SK-N-SH treated with all-trans-retinoic acid at 6 μM for 48 hours (cell line): Measurements from ENCODE around the gene PRMT5.
A peak's percentile ranks its signal among the peaks of the same experiment; 100 is the strongest.

Source experiments
- ATAC-seq: fragments of 200-7000 bp; cut with Tn5 transposase; 3 replicates; pipeline ENCODE4 v1.9.1; 2020; ENCODE audit warnings: mild to moderate bottlenecking, moderate library complexity
- ARNTL ChIP-seq: fragments of 450-650 bp; formaldehyde crosslinking; IDR thresholded peaks from 2 replicates; pipeline ENCODE4 v1.5.0; 2020; ENCODE audit warnings: low read depth, mild to moderate bottlenecking, moderate library complexity, borderline replicate concordance
- BACH2 ChIP-seq: fragments of 250-450 bp; sonication (Bioruptor Pico); IDR thresholded peaks from 2 replicates; pipeline ENCODE4 v1.9.0; 2021; ENCODE audit warnings: mild to moderate bottlenecking, borderline replicate concordance
- CREB5 ChIP-seq: fragments of 250-450 bp; sonication (Bioruptor Pico); IDR thresholded peaks from 2 replicates; pipeline ENCODE4 v1.5.1; 2020; ENCODE audit warnings: low read depth, mild to moderate bottlenecking, moderate library complexity
- CSDC2 ChIP-seq: fragments of 250-450 bp; sonication (Bioruptor Pico); IDR thresholded peaks from 2 replicates; pipeline ENCODE4 v1.5.0; 2020; ENCODE audit warnings: mild to moderate bottlenecking, moderate library complexity
- ESRRG ChIP-seq: fragments of 250-450 bp; sonication (Bioruptor Pico); IDR thresholded peaks from 2 replicates; pipeline ENCODE4 v1.6.1; 2021; ENCODE audit warnings: mild to moderate bottlenecking
- ISL1 ChIP-seq: fragments of 250-450 bp; sonication (Bioruptor Pico); IDR thresholded peaks from 2 replicates; pipeline ENCODE4 v2.1.2; 2022; ENCODE audit warnings: mild to moderate bottlenecking, moderate library complexity
- OSR1 ChIP-seq: fragments of 250-450 bp; sonication (Bioruptor Pico); IDR thresholded peaks from 2 replicates; pipeline ENCODE4 v1.8.0; 2022; ENCODE audit warnings: moderate library complexity, mild to moderate bottlenecking, inconsistent platforms
- POU6F1 ChIP-seq: fragments of 250-450 bp; sonication (Bioruptor Pico); IDR thresholded peaks from 2 replicates; pipeline ENCODE4 v1.8.0; 2021; ENCODE audit warnings: low read depth, mild to moderate bottlenecking, moderate library complexity, borderline replicate concordance
- PPARA ChIP-seq: fragments of 250-450 bp; sonication (Bioruptor Pico); IDR thresholded peaks from 2 replicates; pipeline ENCODE4 v1.5.0; 2020; ENCODE audit warnings: mild to moderate bottlenecking, borderline replicate concordance
- RARB ChIP-seq: fragments of 250-450 bp; sonication (Bioruptor Pico); IDR thresholded peaks from 2 replicates; pipeline ENCODE4 v1.8.0; 2021; ENCODE audit warnings: mild to moderate bottlenecking, moderate library complexity
- TCF4 ChIP-seq: fragments of 250-450 bp; sonication (Bioruptor Pico); IDR thresholded peaks from 2 replicates; pipeline ENCODE4 v1.8.0; 2021; ENCODE audit warnings: mild to moderate bottlenecking, moderate library complexity, borderline replicate concordance
- TOX ChIP-seq: fragments of 250-450 bp; sonication (Bioruptor Pico); IDR thresholded peaks from 2 replicates; pipeline ENCODE4 v1.8.0; 2021; ENCODE audit warnings: mild to moderate bottlenecking, moderate library complexity, borderline replicate concordance
- ZC3H10 ChIP-seq: fragments of 250-450 bp; sonication (Bioruptor Pico); IDR thresholded peaks from 2 replicates; pipeline ENCODE4 v1.5.1; 2021; ENCODE audit warnings: mild to moderate bottlenecking, moderate library complexity
- ZFP3 ChIP-seq: fragments of 250-450 bp; sonication (Bioruptor Pico); IDR thresholded peaks from 2 replicates; pipeline ENCODE4 v1.5.0; 2020; ENCODE audit warnings: mild to moderate bottlenecking, moderate library complexity
- ZFP30 ChIP-seq: fragments of 450-650 bp; formaldehyde crosslinking; IDR thresholded peaks from 2 replicates; pipeline ENCODE4 v1.5.0; 2022; ENCODE audit warnings: mild to moderate bottlenecking, moderate library complexity
- ZNF565 ChIP-seq: fragments of 450-650 bp; formaldehyde crosslinking; conservative IDR thresholded peaks from 2 replicates; pipeline ENCODE4 v1.5.0; 2020; ENCODE audit warnings: low read depth, mild to moderate bottlenecking, moderate library complexity
- ZNF70 ChIP-seq: fragments of 450-650 bp; formaldehyde crosslinking; IDR thresholded peaks from 2 replicates; pipeline ENCODE4 v1.5.0; 2020; ENCODE audit warnings: mild to moderate bottlenecking, moderate library complexity
- ZNF8 ChIP-seq: fragments of 450-650 bp; formaldehyde crosslinking; IDR thresholded peaks from 2 replicates; pipeline ENCODE4 v1.5.0; 2020; ENCODE audit warnings: mild to moderate bottlenecking, moderate library complexity
- TF ChIP-seq, protein P1 (sequence below): fragments of 250-450 bp; sonication (Bioruptor Pico); IDR thresholded peaks from 2 replicates; pipeline ENCODE4 v1.5.0; 2020; ENCODE audit warnings: mild to moderate bottlenecking, moderate library complexity
- TF ChIP-seq, protein P2 (sequence below): fragments of 250-450 bp; sonication (Bioruptor Pico); IDR thresholded peaks from 2 replicates; pipeline ENCODE4 v1.5.1; 2021; ENCODE audit warnings: mild to moderate bottlenecking, moderate library complexity

Gene PRMT5

DNA sequence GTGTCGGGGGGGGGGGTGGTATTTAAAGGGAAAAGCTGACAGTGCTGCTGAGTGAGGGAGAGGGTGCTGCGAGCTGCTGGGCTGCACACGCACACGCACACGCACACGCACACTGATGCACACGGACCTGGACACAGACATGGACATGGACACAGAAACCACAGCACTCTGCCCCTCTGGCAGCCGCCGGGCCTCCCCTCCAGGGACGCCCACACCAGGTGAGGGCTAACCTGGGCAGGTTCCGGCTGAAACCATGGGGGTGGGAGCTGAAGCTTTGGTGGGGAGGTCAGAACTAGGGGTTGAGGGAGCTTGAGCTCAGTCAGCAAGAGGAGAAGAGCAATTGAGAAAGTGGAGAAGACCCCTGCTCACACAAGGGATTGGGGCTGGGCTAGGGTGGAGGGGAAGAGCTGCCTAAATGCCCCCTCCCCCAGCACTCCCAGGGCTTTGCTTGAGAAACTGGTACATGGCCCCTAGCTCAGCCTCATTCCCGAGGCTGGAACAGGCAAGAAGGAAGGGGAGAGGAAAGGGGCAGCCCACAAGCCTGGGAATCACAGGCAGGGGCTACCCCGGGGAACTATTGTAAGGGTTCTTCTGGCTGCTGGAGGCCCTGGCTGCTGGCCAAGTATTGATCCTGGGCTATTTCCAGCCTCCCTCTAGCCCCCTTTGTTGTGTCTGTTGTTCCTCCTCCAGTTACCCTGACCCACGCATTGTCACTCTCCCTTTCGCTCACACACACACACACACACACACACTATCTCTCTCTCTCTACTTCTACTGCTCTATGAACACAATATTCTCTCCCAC is 45.8 kb downstream of the PRMT5 start, which contains the start of gene REM2 (continued):
- TF ChIP-seq, protein P1, sequence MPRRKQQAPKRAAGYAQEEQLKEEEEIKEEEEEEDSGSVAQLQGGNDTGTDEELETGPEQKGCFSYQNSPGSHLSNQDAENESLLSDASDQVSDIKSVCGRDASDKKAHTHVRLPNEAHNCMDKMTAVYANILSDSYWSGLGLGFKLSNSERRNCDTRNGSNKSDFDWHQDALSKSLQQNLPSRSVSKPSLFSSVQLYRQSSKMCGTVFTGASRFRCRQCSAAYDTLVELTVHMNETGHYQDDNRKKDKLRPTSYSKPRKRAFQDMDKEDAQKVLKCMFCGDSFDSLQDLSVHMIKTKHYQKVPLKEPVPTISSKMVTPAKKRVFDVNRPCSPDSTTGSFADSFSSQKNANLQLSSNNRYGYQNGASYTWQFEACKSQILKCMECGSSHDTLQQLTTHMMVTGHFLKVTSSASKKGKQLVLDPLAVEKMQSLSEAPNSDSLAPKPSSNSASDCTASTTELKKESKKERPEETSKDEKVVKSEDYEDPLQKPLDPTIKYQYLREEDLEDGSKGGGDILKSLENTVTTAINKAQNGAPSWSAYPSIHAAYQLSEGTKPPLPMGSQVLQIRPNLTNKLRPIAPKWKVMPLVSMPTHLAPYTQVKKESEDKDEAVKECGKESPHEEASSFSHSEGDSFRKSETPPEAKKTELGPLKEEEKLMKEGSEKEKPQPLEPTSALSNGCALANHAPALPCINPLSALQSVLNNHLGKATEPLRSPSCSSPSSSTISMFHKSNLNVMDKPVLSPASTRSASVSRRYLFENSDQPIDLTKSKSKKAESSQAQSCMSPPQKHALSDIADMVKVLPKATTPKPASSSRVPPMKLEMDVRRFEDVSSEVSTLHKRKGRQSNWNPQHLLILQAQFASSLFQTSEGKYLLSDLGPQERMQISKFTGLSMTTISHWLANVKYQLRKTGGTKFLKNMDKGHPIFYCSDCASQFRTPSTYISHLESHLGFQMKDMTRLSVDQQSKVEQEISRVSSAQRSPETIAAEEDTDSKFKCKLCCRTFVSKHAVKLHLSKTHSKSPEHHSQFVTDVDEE, result no peak
- TF ChIP-seq ZFP30, result no peak
- no peak for TF ChIP-seq ZNF565 (CRISPR knock-in tag)

GRCh38 chr14:22882529-22883172 is 46.5 kb downstream of the PRMT5 start:
- TF ChIP-seq TOX (CRISPR knock-in tag), result no peak
- TF ChIP-seq CREB5 (CRISPR knock-in tag), result no peak
- TF ChIP-seq ARNTL (CRISPR knock-in tag), result no peak
- TF ChIP-seq ZC3H10 (CRISPR knock-in tag), result no peak
- no peak for TF ChIP-seq ZFP3 (CRISPR knock-in tag)
- TF ChIP-seq, protein P2, sequence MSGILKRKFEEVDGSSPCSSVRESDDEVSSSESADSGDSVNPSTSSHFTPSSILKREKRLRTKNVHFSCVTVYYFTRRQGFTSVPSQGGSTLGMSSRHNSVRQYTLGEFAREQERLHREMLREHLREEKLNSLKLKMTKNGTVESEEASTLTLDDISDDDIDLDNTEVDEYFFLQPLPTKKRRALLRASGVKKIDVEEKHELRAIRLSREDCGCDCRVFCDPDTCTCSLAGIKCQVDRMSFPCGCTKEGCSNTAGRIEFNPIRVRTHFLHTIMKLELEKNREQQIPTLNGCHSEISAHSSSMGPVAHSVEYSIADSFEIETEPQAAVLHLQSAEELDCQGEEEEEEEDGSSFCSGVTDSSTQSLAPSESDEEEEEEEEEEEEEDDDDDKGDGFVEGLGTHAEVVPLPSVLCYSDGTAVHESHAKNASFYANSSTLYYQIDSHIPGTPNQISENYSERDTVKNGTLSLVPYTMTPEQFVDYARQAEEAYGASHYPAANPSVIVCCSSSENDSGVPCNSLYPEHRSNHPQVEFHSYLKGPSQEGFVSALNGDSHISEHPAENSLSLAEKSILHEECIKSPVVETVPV, result no peak
- TF ChIP-seq ESRRG, result no peak
- no peak for TF ChIP-seq ZFP30
- TF ChIP-seq TCF4 (CRISPR knock-in tag), result no peak
- TF ChIP-seq RARB (CRISPR knock-in tag), result no peak
- TF ChIP-seq CSDC2 (CRISPR knock-in tag), result no peak
- TF ChIP-seq ZNF8 (CRISPR knock-in tag), result no peak
- no peak for TF ChIP-seq OSR1 (CRISPR knock-in tag)
- no peak for TF ChIP-seq PPARA (CRISPR knock-in tag)
- TF ChIP-seq POU6F1 (CRISPR knock-in tag), result no peak
- TF ChIP-seq, protein P1, result no peak
- TF ChIP-seq ZNF70 (CRISPR knock-in tag), result no peak
- no peak for TF ChIP-seq ZNF565 (CRISPR knock-in tag)
- no peak for TF ChIP-seq BACH2
- ATAC-seq, result peak; percentile 2; the same call in 1 of the 3 replicates

- ATAC-seq, result no peak
- TF ChIP-seq, protein P1, result no peak
- no peak for TF ChIP-seq OSR1 (CRISPR knock-in tag)
- no peak for TF ChIP-seq CREB5 (CRISPR knock-in tag)
- TF ChIP-seq RARB (CRISPR knock-in tag), result no peak
- TF ChIP-seq TCF4 (CRISPR knock-in tag), result no peak
- no peak for TF ChIP-seq ZFP30
- no peak for TF ChIP-seq ISL1 (CRISPR knock-in tag)
Observed at GRCh38 chr14:22882064-22882463, 47.1 kb downstream of the PRMT5 start.
